ENCODE data around the gene AGAP5. TPM values are rescaled to one million over a fixed set of nuclear protein-coding genes. Genes with fewer than 3 reads are reported as not detected.

AGAP5 gene
- total RNA-seq, 4 donors from 2014 or later, result 2.1 to 10.1 (median 5.8) TPM

DNA sequence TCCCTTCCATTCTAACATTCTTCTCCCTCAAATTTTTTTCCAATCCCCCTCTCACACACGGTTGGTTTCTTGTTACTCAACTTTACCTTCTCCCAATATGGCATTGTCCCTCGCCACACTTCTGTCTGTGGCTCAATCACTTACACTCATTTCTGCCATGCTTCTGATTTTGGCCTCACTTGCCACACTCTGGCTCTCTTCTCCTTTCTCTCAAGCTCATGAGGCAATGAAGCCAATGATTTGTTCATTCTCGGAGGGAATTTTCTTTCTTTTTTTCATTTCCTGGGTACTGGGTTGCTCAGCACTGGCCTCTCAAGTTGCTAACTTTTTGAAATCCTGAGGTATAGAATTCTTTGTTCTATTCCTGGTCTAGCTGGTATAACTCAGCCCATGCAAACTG, 52.7 kb downstream of the AGAP5 start:
- Histone ChIP-seq H3K27me3 (no peaks in the 10 kb centered on the region), H3K36me3 (no peaks in the 10 kb centered on the region), H3K4me1 (peaks cover 27% of the 10 kb centered on the region), H3K9me3 (no peaks in the 10 kb centered on the region), H3K4me3 (no peak overlapping the region), H3K27ac (no peak overlapping the region)
- 74% methylated on average over 3 of the region's 3 CpGs for WGBS
- DNase-seq (ENCODE audit: low spot score in 2 of 2), result no peak
- TF ChIP-seq POLR2AphosphoS5 (IDR thresholded peaks at IDR 0.05), result no peak
- TF ChIP-seq POLR2A (IDR thresholded peaks at IDR 0.05), result no peak
- TF ChIP-seq, protein P1, sequence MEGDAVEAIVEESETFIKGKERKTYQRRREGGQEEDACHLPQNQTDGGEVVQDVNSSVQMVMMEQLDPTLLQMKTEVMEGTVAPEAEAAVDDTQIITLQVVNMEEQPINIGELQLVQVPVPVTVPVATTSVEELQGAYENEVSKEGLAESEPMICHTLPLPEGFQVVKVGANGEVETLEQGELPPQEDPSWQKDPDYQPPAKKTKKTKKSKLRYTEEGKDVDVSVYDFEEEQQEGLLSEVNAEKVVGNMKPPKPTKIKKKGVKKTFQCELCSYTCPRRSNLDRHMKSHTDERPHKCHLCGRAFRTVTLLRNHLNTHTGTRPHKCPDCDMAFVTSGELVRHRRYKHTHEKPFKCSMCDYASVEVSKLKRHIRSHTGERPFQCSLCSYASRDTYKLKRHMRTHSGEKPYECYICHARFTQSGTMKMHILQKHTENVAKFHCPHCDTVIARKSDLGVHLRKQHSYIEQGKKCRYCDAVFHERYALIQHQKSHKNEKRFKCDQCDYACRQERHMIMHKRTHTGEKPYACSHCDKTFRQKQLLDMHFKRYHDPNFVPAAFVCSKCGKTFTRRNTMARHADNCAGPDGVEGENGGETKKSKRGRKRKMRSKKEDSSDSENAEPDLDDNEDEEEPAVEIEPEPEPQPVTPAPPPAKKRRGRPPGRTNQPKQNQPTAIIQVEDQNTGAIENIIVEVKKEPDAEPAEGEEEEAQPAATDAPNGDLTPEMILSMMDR (IDR thresholded peaks at IDR 0.05), result no peak
- TF ChIP-seq EP300 (IDR thresholded peaks at IDR 0.05), result no peak

DNA sequence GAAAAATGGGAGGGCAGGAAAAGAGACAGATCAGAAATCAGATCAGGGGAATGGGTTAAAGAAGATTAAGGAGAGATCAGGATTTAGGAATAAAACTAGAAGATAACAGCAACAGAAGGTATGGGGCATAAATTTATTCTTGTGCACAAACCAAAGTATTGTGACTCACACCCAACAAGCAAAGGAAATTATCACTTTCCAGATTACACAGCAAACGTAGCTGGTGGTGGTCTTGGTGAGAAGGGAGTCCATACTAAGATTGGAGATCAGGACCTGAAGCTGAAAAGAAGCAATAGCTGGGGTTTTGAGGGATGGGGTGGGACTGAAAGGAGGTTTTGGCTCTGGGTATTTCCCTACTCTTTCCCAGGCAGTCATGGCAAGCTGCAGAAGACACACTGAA, 53.1 kb downstream of the AGAP5 start:
- TF ChIP-seq POLR2AphosphoS5 (IDR thresholded peaks at IDR 0.05), result no peak
- TF ChIP-seq, protein P1 (IDR thresholded peaks at IDR 0.05), result no peak
- no peak for TF ChIP-seq POLR2A (IDR thresholded peaks at IDR 0.05)
- TF ChIP-seq EP300 (IDR thresholded peaks at IDR 0.05), result no peak

DNA sequence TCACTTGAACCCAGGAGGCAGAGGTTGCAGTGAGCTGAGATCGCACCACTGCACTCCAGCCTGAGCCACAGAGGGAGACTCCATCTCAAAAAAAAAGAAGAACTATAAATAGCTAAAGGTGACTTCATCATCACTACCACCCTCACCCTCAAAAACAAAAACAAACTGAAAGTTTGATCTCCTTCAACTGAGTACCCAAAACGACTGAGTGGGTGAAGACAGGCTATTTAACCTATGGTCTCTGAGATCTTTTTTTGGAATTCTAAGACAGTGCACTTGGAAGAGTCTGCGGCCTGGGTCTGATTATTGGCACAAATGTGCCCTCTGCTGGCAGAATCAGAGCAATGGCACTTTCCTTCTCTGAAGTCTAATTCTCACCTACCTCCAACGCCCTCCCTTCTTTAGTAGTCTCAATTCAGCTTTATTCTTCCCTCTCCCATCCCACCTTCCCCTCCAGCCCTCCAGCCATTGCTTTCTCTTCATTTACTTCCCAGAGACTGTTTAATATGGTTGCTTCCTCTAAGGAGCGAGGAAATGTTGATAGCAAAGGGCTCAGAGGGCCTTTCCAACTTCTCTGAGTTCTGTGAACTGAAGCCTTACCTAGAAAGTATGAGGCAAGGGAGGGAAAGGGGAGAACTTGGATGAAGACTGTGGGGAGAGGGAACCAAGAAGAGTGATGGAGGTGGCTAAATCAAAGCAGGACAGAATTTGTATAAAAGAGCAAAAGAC, 53.7 kb downstream of the AGAP5 start:
- Histone ChIP-seq H3K4me3 (no peak overlapping the region), H3K9me3 (no peaks in the 10 kb centered on the region), H3K36me3 (no peaks in the 10 kb centered on the region), H3K4me1 (peaks cover 27% of the 10 kb centered on the region), H3K27me3 (no peaks in the 10 kb centered on the region), H3K27ac (no peak overlapping the region)
- TF ChIP-seq, protein P1 (IDR thresholded peaks at IDR 0.05), result peak; percentile 57 to 97
- TF ChIP-seq POLR2AphosphoS5 (IDR thresholded peaks at IDR 0.05), result no peak
- no peak for DNase-seq (ENCODE audit: low spot score in 2 of 2)
- 21% methylated on average over 5 of the region's 5 CpGs for WGBS

More for the DNA sequence above, 53.1 kb downstream of the AGAP5 start:
- Histone ChIP-seq H3K4me1 (peaks cover 27% of the 10 kb centered on the region), H3K27ac (no peak overlapping the region), H3K9me3 (no peaks in the 10 kb centered on the region), H3K27me3 (no peaks in the 10 kb centered on the region), H3K36me3 (no peaks in the 10 kb centered on the region), H3K4me3 (no peak overlapping the region)
- no peak for DNase-seq (ENCODE audit: low spot score in 2 of 2)
- WGBS, result 76% methylated on average over 1 of the region's 1 CpG

DNA sequence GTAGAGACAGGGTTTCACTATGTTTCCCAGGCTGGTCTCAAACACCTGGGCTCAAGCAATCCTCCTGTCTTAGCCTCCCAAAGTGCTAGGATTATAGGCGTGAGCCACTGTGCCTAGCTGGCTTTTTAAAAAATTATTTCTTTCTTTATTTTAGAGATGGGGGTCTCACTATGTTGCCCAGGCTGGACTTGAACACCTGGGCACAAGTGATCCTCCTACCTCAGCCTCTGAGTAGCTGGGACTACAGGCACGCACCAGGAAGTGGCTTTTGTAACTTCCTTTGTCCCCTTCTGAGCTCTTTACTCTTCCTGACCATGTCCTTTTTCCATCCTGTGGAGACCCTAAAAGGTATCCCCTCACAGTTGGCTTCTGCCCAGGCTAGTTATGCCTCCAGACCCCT, 54.5 kb downstream of the AGAP5 start:
- TF ChIP-seq EP300 (IDR thresholded peaks at IDR 0.05) (no peak), POLR2A (IDR thresholded peaks at IDR 0.05) (no peak), POLR2AphosphoS5 (IDR thresholded peaks at IDR 0.05) (no peak)
- TF ChIP-seq, protein P1 (IDR thresholded peaks at IDR 0.05), result no peak
- WGBS, result 81% methylated on average over 2 of the region's 2 CpGs
- no peak overlapping the region for H3K27ac ChIP-seq

DNA sequence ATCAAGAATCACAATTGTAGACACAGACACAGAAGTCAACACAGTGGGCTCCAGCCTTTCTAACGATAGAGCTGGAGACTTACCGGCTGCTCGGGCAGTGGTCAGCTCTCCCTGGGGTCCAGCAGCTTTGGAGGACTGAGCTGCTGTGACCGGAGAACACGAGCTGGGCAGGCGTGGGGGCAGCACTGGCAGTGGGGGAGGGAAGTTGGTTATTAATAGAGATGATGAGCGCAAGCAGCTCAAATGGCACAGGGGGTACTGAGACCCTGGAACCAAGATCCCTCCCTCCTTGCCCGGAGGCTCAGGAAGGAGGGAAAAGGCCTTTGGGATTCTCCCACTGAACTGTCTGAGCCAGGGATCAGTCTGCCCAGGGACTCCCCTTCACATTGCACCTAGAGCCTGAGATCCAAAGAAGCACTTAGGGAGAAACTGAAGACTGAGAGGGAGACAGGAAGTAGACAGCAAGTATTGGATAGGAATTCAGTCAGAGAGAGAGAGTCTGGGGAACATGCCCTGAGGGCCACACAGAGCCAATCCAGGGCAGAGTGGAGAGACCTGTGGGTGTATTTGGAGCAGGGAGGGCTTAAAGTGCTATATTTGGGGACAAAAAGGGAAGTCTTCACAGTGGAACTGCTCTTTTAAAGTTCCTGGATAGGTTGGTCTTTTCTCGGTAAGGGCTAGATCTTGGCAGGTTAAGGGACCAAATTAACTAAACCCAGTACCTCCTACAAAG, 56.4 kb downstream of the AGAP5 start, which contains the start of gene MYOZ1:
TSS of gene MYOZ1 (minus strand) at position 147 of the 733 bp plus-strand sequence. CDS start 1,457 bp downstream, outside the sequence.
- TF ChIP-seq, protein P1 (IDR thresholded peaks at IDR 0.05), result no peak
- TF ChIP-seq POLR2AphosphoS5 (IDR thresholded peaks at IDR 0.05) (no peak), EP300 (IDR thresholded peaks at IDR 0.05) (no peak), POLR2A (IDR thresholded peaks at IDR 0.05) (no peak)
- 75% methylated on average over 9 of the region's 9 CpGs for WGBS
- Histone ChIP-seq H3K4me3 (no peak within 1 kb of the TSS), H3K27me3 (no peaks in the 10 kb centered on the region), H3K36me3 (no peaks in the 10 kb centered on the region), H3K4me1 (peaks cover 1% of the 10 kb centered on the region), H3K9me3 (no peaks in the 10 kb centered on the region), H3K27ac (no peak within 1 kb of the TSS)
- DNase-seq (ENCODE audit: low spot score in 2 of 2), result no peak

More for the DNA sequence above, 54.5 kb downstream of the AGAP5 start:
- no peaks in the 10 kb centered on the region for H3K9me3 ChIP-seq
- H3K36me3 ChIP-seq, result no peaks in the 10 kb centered on the region
- DNase-seq (ENCODE audit: low spot score in 2 of 2), result no peak
- H3K4me3 ChIP-seq, result no peak overlapping the region
- no peaks in the 10 kb centered on the region for H3K27me3 ChIP-seq
- H3K4me1 ChIP-seq, result peaks cover 20% of the 10 kb centered on the region

All from suprapubic skin (tissue), 4 donors.